ENCODE data around the gene TIMM44. TPM values are rescaled to one million over a fixed set of nuclear protein-coding genes. Genes with fewer than 3 reads are reported as not detected.
A peak's percentile ranks its signal among the peaks of the same experiment; 100 is the strongest.

Gene TIMM44
- polyA plus RNA-seq, 1 experiment, result 43.3 TPM

DNA sequence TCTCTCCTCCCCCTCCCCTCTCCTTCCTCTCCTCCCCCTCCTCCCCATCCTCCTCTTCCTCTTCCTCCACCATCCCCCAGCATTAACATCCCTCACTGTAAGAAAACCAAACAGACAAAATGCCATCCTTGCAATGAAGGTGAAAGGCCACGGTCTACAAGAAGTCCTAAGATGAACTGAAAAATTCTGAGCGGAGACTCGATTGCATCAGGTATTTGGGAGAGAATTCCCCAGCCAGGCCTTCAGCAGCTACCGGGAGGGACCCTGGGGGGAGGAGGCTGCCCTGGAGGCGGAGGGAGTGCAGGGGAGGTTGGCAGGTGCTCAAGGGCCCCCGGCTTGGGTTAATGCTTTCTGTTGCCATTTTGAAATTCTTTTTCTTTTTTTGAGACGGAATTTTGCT lies 10.1 kb upstream of the TIMM44 start:
- no peak overlapping the region for H3K4me3 ChIP-seq (ENCODE audit: low read depth, low read length)
- H3K9me3 ChIP-seq (ENCODE audit: control insufficient read depth, insufficient read depth, low read length), result no peaks in the 10 kb centered on the region; the same call in 1 of the 2 replicates
- no peak for TF ChIP-seq CTCF (IDR thresholded peaks at IDR 0.05; ENCODE audit: low read depth, low read length)
- no peaks in the 10 kb centered on the region for H3K27me3 ChIP-seq (ENCODE audit: control insufficient read depth, insufficient read depth, low read length)
- ChIA-PET POLR2A (no interaction called here), CTCF (interaction anchor here (0.7 to 3.2 kb wide), 3 partner anchors 9 to 49 kb away, joined by 3 to 21 read pairs (median 3); partner anchors contain the start of gene TIMM44)
- DNase-seq (ENCODE audit: low read depth, low spot score), result no peak
- H3K27ac ChIP-seq (ENCODE audit: low read depth, low read length), result no peak overlapping the region

DNA sequence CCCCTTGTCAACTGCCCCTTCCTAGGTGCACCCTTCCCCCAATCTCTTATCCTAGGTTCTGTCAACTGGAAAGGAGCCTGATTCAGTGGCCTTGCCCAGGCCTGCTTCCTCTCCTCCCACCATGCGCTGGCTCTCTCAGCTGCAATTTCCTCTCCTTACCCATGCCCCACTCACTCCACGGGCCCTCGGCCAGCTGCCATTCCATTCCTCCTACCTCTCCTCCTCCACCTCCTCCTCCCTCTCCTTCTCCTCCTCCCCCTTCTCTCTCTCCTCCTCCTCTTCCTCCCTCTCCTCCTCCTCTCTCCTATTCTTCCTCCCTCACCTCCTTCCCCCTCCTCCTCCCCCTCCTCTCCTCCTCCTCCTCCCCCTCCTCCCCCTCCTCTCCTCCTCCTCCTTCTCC lies 9.6 kb upstream of the TIMM44 start:
- CTCF ChIA-PET, result interaction anchor here (0.7 to 3.2 kb wide), 2 partner anchors 9 to 50 kb away, joined by 3 to 21 read pairs; partner anchors contain the start of gene TIMM44
- TF ChIP-seq CTCF (IDR thresholded peaks at IDR 0.05; ENCODE audit: low read depth, low read length), result no peak
- H3K4me3 ChIP-seq (ENCODE audit: low read depth, low read length), result no peak overlapping the region
- no peak overlapping the region for H3K27ac ChIP-seq (ENCODE audit: low read depth, low read length)
- no peaks in the 10 kb centered on the region; the same call in 1 of the 2 replicates for H3K9me3 ChIP-seq (ENCODE audit: control insufficient read depth, insufficient read depth, low read length)
- no peak for DNase-seq (ENCODE audit: low read depth, low spot score)
- no peaks in the 10 kb centered on the region for H3K27me3 ChIP-seq (ENCODE audit: control insufficient read depth, insufficient read depth, low read length)
- POLR2A ChIA-PET, result no interaction called here

DNA sequence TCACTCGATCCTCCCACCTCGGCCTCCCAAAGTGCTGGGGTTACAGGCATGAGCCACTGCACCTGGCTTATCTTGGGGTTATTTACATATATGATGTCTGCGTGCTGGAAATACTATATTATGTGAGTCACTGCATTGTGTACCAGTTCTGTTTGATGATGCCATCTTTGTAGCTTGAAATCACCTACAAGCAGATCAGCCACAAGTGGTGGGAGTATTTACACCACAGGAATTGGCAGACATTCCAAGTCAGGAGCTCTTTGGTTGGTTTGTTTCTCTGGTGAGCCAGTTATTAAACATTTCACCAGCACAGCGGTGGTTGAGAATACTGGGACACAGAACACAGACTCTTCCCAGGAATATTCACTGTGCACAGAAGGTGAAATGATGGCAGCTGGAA lies 4.5 kb upstream of the TIMM44 start:
- no peak overlapping the region for H3K4me3 ChIP-seq (ENCODE audit: low read depth, low read length)
- H3K9me3 ChIP-seq (ENCODE audit: control insufficient read depth, insufficient read depth, low read length), result peaks cover 3% of the 10 kb centered on the region; the same call in 1 of the 2 replicates
- H3K27me3 ChIP-seq (ENCODE audit: control insufficient read depth, insufficient read depth, low read length), result no peaks in the 10 kb centered on the region
- ChIA-PET CTCF (interaction anchor here (0.6 to 1.7 kb wide), 2 partner anchors 299 to 304 kb away, joined by 5 to 10 read pairs; no protein-coding TSS in a partner anchor), POLR2A (no interaction called here)
- no peak overlapping the region for H3K27ac ChIP-seq (ENCODE audit: low read depth, low read length)
- DNase-seq (ENCODE audit: low read depth, low spot score), result no peak
- TF ChIP-seq CTCF (IDR thresholded peaks at IDR 0.05; ENCODE audit: low read depth, low read length), result no peak

DNA sequence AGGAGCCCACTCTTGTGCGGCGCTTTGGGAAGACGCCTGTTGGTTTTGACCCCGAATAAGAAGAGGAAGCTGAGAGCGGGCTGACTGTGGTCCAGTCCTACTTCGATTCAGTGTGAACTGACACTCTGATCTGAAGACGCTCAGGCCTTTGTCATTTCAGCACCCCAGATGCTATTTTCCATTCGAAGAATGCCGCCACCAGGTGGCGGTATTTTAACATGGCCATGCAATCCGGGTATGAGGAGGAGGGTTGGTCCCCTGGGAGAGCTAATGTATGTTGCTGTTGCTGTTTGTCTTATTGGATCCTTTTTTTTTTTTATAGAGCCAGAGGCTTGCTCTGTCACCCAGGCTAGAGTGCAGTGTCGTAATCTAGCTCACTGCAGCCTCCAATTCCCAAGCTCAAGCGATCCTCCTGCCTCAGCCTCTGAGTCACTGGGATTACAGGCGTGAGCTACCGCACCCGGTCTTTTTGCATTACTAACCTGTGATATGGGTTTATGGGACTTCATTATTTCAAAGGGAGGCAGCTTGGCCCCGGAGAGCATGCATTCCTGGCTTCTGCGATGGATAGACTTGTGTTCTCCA lies 803 bp upstream of the TIMM44 start:
- ChIA-PET CTCF (interaction anchor here (0.5 to 3.9 kb wide), 43 partner anchors 10 to 1286 kb away, joined by 3 to 57 read pairs (median 5); partner anchors contain the start of genes ELAVL1, LRRC8E, MAP2K7 and SNAPC2), POLR2A (interaction anchor here (0.7 to 2.4 kb wide), 7 partner anchors 15 to 311 kb away, joined by 3 to 22 read pairs (median 5); partner anchors contain the start of genes ELAVL1 and MAP2K7)
- DNase-seq (ENCODE audit: low read depth, low spot score), result peak; percentile 79
- peak; percentile 84 for TF ChIP-seq CTCF (IDR thresholded peaks at IDR 0.05; ENCODE audit: low read depth, low read length)
- no peaks in the 10 kb centered on the region for H3K27me3 ChIP-seq (ENCODE audit: control insufficient read depth, insufficient read depth, low read length)
- H3K27ac ChIP-seq (ENCODE audit: low read depth, low read length), result peak overlapping the region; percentile 91
- H3K9me3 ChIP-seq (ENCODE audit: control insufficient read depth, insufficient read depth, low read length), result peaks cover 3% of the 10 kb centered on the region; the same call in 1 of the 2 replicates
- H3K4me3 ChIP-seq (ENCODE audit: low read depth, low read length), result peak overlapping the region; percentile 71

DNA sequence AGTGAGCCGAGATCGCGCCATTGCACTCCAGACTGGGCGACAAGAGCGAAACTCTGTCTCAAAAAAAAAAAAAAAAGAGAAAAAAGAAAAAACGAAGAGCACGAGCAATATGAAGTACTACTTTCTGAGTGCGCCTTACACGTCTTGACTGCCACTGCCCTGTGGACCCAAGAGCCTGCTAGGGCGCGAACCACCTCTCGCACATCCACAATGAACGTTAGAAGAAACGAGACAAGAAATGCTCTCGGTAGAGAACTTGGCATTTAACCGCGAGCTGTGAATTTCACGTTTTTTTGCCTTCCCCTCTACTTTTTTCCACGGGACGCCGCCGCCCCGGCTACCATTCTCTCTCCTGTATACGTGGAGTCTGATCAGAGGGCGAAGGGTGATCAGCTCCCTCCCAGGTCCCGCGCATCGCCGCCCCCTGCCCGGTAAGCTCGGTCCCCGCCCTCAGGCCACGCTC lies 454 bp downstream of the TIMM44 start:
- peak overlapping the region; percentile 93 for H3K27ac ChIP-seq (ENCODE audit: low read depth, low read length)
- peak overlapping the region; percentile 96 for H3K4me3 ChIP-seq (ENCODE audit: low read depth, low read length)
- DNase-seq (ENCODE audit: low read depth, low spot score), result no peak
- CTCF ChIA-PET, result interaction anchor here (0.6 to 3.9 kb wide), 23 partner anchors 8 to 841 kb away, joined by 3 to 57 read pairs (median 8); partner anchors contain the start of genes LRRC8E, MAP2K7 and SNAPC2
- no peak for TF ChIP-seq CTCF (IDR thresholded peaks at IDR 0.05; ENCODE audit: low read depth, low read length)
- peaks cover 3% of the 10 kb centered on the region; the same call in 1 of the 2 replicates for H3K9me3 ChIP-seq (ENCODE audit: control insufficient read depth, insufficient read depth, low read length)
- POLR2A ChIA-PET, result interaction anchor here (0.7 to 2.4 kb wide), 7 partner anchors 13 to 212 kb away, joined by 3 to 22 read pairs (median 6); partner anchors contain the start of genes ELAVL1 and MAP2K7
- no peaks in the 10 kb centered on the region for H3K27me3 ChIP-seq (ENCODE audit: control insufficient read depth, insufficient read depth, low read length)

All from AG04450 (cell line).